Ishikawa (cell line): ENCODE results near the gene EFNA1.
A peak's percentile ranks its signal among the peaks of the same experiment; 100 is the strongest.

ENCODE experiments used
- CEBPB ChIP-seq: IDR thresholded peaks from 2 replicates; pipeline ENCODE4 v1.6.1; 2012
- EGR1 ChIP-seq: IDR thresholded peaks from 2 replicates; pipeline ENCODE4 v1.6.1; 2012
- EP300 ChIP-seq: IDR thresholded peaks from 2 replicates; pipeline ENCODE4 v1.6.1; 2012; ENCODE audit warnings: borderline replicate concordance
- FOXM1 ChIP-seq: IDR thresholded peaks from 2 replicates; pipeline ENCODE4 v1.6.1; 2012; ENCODE audit warnings: low read depth, borderline replicate concordance
- RAD21 ChIP-seq: IDR thresholded peaks from 2 replicates; pipeline ENCODE4 v1.6.1; 2012; ENCODE audit warnings: low read depth
- TAF1 ChIP-seq: IDR thresholded peaks from 2 replicates; pipeline ENCODE4 v1.6.1; 2012; ENCODE audit warnings: low read depth, mild to moderate bottlenecking
- TEAD4 ChIP-seq: IDR thresholded peaks from 2 replicates; pipeline ENCODE4 v1.6.1; 2012
- YY1 ChIP-seq: IDR thresholded peaks from 2 replicates; pipeline ENCODE4 v1.6.1; 2012; ENCODE audit warnings: low read depth
- TF ChIP-seq, protein P1 (sequence below): IDR thresholded peaks from 2 replicates; pipeline ENCODE4 v1.6.1; 2012; ENCODE audit warnings: low read depth, mild to moderate bottlenecking
- TF ChIP-seq, protein P2 (sequence below): IDR thresholded peaks from 2 replicates; pipeline ENCODE4 v1.6.1; 2012

DNA sequence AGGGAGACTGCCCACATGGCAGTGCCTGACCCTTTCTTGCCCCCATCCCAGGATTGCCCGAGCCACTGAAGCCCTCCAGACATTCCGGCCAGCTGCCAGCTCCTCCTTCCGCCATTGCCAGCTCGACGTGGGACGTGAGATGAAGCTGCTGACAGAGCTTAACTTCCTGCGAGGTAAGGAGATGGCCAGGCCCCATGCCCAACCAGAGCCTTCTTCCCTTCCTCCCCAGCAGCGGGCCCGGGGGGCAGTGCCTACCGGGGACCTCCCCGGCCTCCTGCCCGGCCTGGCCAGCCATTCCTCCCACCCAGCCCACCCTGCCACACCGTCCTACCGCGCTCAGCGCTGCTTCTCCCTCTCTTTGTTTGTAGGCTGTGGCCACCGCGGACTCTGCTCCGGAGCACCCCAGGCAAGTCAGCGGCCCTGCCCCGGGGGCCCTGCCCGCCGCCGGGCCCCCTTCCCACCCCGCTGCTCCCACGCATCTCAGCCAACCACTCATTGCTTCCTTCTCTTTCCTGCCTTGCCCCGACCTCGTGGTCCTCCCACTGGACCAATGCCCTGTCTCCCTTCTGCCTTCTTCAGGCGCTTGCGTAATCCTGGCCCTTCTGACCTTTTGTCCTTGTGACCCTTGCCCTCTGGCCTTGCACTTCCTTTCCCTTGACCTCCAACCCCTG lies 50.9 kb downstream of the EFNA1 start:
- no peak for TF ChIP-seq TAF1
- no peak for TF ChIP-seq EGR1
- peak; percentile 57 for TF ChIP-seq CEBPB
- no peak for TF ChIP-seq TEAD4
- TF ChIP-seq, protein P1, sequence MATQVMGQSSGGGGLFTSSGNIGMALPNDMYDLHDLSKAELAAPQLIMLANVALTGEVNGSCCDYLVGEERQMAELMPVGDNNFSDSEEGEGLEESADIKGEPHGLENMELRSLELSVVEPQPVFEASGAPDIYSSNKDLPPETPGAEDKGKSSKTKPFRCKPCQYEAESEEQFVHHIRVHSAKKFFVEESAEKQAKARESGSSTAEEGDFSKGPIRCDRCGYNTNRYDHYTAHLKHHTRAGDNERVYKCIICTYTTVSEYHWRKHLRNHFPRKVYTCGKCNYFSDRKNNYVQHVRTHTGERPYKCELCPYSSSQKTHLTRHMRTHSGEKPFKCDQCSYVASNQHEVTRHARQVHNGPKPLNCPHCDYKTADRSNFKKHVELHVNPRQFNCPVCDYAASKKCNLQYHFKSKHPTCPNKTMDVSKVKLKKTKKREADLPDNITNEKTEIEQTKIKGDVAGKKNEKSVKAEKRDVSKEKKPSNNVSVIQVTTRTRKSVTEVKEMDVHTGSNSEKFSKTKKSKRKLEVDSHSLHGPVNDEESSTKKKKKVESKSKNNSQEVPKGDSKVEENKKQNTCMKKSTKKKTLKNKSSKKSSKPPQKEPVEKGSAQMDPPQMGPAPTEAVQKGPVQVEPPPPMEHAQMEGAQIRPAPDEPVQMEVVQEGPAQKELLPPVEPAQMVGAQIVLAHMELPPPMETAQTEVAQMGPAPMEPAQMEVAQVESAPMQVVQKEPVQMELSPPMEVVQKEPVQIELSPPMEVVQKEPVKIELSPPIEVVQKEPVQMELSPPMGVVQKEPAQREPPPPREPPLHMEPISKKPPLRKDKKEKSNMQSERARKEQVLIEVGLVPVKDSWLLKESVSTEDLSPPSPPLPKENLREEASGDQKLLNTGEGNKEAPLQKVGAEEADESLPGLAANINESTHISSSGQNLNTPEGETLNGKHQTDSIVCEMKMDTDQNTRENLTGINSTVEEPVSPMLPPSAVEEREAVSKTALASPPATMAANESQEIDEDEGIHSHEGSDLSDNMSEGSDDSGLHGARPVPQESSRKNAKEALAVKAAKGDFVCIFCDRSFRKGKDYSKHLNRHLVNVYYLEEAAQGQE: no peak
- TF ChIP-seq YY1: no peak
- TF ChIP-seq EP300: no peak
- TF ChIP-seq, protein P2, sequence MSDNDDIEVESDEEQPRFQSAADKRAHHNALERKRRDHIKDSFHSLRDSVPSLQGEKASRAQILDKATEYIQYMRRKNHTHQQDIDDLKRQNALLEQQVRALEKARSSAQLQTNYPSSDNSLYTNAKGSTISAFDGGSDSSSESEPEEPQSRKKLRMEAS: no peak
- no peak for TF ChIP-seq RAD21
- no peak for TF ChIP-seq FOXM1
